ENCODE data around the gene SEPTIN10.

- TF ChIP-seq CTCF (IDR thresholded peaks at IDR 0.05) = no peak
- TF ChIP-seq ZFX (IDR thresholded peaks at IDR 0.05; ENCODE audit: borderline replicate concordance) = no peak
Observed at GRCh38 chr2:109594246-109594885, 19.4 kb downstream of the SEPTIN10 start.

All from 22Rv1 (cell line).